AG09319 (cell line): ENCODE results near the gene CYP3A4.
"Not testable (repeated sequence)": the region's sequence is repeated elsewhere in the genome, so short reads cannot be mapped to it uniquely, and the experiment has no call there.

Source experiments
- DNase-seq: peaks from one replicate; pipeline ENCODE4 v3.0.0-alpha.2; 2010; ENCODE audit warnings: low read depth; ENCODE audit errors: extremely low read depth
- CTCF ChIP-seq: IDR thresholded peaks from 2 replicates; pipeline ENCODE4 v1.5.1; 2011; ENCODE audit warnings: low read depth, mild to moderate bottlenecking, inconsistent platforms, low read length, moderate library complexity

Gene CYP3A4

GRCh38 chr7:99742737-99743394, 41.1 kb downstream of the CYP3A4 start:
- no peak for TF ChIP-seq CTCF
- no peak for DNase-seq

GRCh38 chr7:99741441-99741795, 42.6 kb downstream of the CYP3A4 start:
- no peak for DNase-seq
- no peak for TF ChIP-seq CTCF

GRCh38 chr7:99740573-99741440, 43.2 kb downstream of the CYP3A4 start:
- no peak for DNase-seq
- no peak for TF ChIP-seq CTCF

GRCh38 chr7:99739699-99740572, 44.0 kb downstream of the CYP3A4 start:
- no peak for TF ChIP-seq CTCF
- DNase-seq = no peak

- DNase-seq = no peak
Observed at GRCh38 chr7:99737726-99738125, 46.3 kb downstream of the CYP3A4 start.

GRCh38 chr7:99736667-99737066, 47.3 kb downstream of the CYP3A4 start:
- DNase-seq = not testable (repeated sequence)

More at GRCh38 chr7:99737726-99738125, 46.3 kb downstream of the CYP3A4 start:
- no peak for TF ChIP-seq CTCF

GRCh38 chr7:99734987-99735386, 49.0 kb downstream of the CYP3A4 start, which contains the start of gene CYP3A7:
Gene CYP3A7 (minus strand): TSS chr7:99735196. CDS start chr7:99735093, 103 bp downstream.
- DNase-seq = no peak
- TF ChIP-seq CTCF = no peak
